Activated CD4-positive, alpha-beta T cell treated with anti-CD3 and anti-CD28 coated beads, Interleukin-2, amount 10 ng/mL, durations not matched to agents 24 days and 14 days (primary cell): ENCODE measurements around the gene CPVL. TPM values are rescaled to one million over a fixed set of nuclear protein-coding genes. Genes with fewer than 3 reads are reported as not detected.
A peak's percentile ranks its signal among the peaks of the same experiment; 100 is the strongest.

Experiments
- DNase-seq: peaks from one replicate; pipeline ENCODE4 v3.0.0; 2022
- H3K27ac Mint-ChIP-seq: one replicate; pipeline ENCODE4 v1.8.0; 2022; ENCODE audit warnings: mild to moderate bottlenecking, mixed read lengths
- H3K27me3 Mint-ChIP-seq: one replicate; pipeline ENCODE4 v1.8.0; 2022; ENCODE audit warnings: mixed read lengths
- H3K36me3 Mint-ChIP-seq: one replicate; pipeline ENCODE4 v1.8.0; 2022; ENCODE audit warnings: low read depth, mild to moderate bottlenecking, mixed read lengths
- H3K4me1 Mint-ChIP-seq: one replicate; pipeline ENCODE4 v1.8.0; 2021; ENCODE audit warnings: mixed read lengths
- H3K4me3 Mint-ChIP-seq: one replicate; pipeline ENCODE4 v1.8.0; 2022; ENCODE audit warnings: mild to moderate bottlenecking, moderate library complexity, mixed read lengths
- H3K9me3 Mint-ChIP-seq: one replicate; pipeline ENCODE4 v1.8.0; 2021; ENCODE audit warnings: mixed read lengths
- intact Hi-C: fragments of 100-400 bp; cut with micrococcal nuclease; formaldehyde crosslinking; loops from one replicate; pipeline ENCODE4 v1.15.1; 2023
- total RNA-seq: library from RNA; stranded (reverse); gene quantifications from 2 replicates; pipeline ENCODE4 v1.2.3, GENCODE V29; 2022

CPVL gene
- total RNA-seq, 1 donor from 2014 or later, result not detected

DNA sequence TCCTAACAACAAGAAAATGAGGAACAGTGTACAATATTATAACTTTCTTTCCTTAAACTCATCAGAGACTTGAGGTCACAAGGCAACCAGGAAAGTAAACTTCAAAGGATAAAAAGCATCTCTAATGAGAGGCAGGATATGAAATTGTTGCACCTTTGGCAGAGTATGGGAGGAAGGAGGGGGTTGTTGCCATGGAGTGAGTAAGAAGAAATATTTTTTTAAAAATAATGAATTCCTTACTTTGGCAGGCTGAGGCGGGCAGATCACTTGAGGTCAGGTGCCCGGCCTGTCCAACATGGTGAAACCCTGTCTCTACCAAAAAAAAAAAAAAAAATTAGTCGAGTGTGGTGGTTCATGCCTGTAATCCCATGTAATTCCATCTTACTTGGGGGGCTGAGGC, 27.1 kb upstream of the CPVL start:
- Mint-ChIP-seq H3K36me3 (no peaks in the 10 kb centered on the region), H3K4me1 (peaks cover 10% of the 10 kb centered on the region), H3K9me3 (no peaks in the 10 kb centered on the region), H3K27ac (no peak overlapping the region), H3K4me3 (no peak overlapping the region), H3K27me3 (peaks cover 11% of the 10 kb centered on the region)
- no peak for DNase-seq
- intact Hi-C loops, result no loop called here

DNA sequence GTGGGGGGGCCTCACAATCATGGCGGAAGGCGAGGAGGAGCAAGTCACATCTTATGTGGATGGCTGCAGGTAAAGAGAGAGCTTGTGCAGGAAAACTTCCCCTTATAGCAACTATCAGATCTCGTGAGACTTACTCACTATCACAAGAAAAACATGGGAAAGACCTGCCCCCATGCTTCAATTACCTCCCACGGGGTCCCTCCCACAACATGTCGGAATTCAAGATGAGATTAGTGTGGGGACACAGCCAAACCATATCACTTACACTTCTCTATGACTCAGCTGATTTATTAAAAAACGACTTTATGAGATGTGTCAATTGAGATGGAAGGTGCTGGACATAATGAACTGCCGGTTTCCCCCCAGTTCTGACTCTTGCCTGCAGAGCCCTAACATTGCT, 24.4 kb upstream of the CPVL start:
- Mint-ChIP-seq H3K9me3 (peaks cover 5% of the 10 kb centered on the region), H3K27ac (no peak overlapping the region), H3K36me3 (no peaks in the 10 kb centered on the region), H3K4me1 (no peaks in the 10 kb centered on the region), H3K4me3 (no peak overlapping the region), H3K27me3 (peaks cover 5% of the 10 kb centered on the region)
- DNase-seq, result no peak
- intact Hi-C loops, result no loop called here

- H3K9me3 Mint-ChIP-seq, result peaks cover 8% of the 10 kb centered on the region
- no peaks in the 10 kb centered on the region for H3K4me1 Mint-ChIP-seq
- intact Hi-C loops, result no loop called here
- H3K4me3 Mint-ChIP-seq, result no peak overlapping the region
- peak; percentile 5 for DNase-seq
- H3K27ac Mint-ChIP-seq, result no peak overlapping the region
- H3K27me3 Mint-ChIP-seq, result peaks cover 5% of the 10 kb centered on the region
- no peaks in the 10 kb centered on the region for H3K36me3 Mint-ChIP-seq
These were observed 21.4 kb upstream of the CPVL start for GRCh38 chr7:29167721-29168120.

DNA sequence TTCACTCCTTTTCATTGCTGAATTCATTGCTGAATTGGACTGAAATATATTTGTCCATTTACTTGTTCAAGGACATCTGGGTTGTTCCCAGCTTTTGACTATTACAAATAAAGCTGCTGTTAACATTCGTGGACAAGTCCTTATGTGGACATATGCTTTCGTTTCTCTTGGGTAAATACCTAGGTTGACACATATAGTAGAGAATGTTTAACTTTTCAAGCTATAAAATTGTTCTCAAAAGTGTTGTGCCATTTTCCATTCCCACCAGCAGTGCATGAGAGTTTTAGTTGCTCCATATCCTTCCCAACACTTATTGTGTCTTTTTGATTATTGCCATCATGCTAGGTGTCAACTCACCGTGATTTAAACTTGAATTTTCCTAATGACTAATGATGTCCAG, 17.5 kb upstream of the CPVL start:
- Mint-ChIP-seq H3K9me3 (peaks cover 8% of the 10 kb centered on the region), H3K27ac (no peak overlapping the region), H3K4me1 (no peaks in the 10 kb centered on the region), H3K27me3 (peaks cover 3% of the 10 kb centered on the region), H3K4me3 (no peak overlapping the region), H3K36me3 (no peaks in the 10 kb centered on the region)
- intact Hi-C loops, result no loop called here
- DNase-seq, result no peak

DNA sequence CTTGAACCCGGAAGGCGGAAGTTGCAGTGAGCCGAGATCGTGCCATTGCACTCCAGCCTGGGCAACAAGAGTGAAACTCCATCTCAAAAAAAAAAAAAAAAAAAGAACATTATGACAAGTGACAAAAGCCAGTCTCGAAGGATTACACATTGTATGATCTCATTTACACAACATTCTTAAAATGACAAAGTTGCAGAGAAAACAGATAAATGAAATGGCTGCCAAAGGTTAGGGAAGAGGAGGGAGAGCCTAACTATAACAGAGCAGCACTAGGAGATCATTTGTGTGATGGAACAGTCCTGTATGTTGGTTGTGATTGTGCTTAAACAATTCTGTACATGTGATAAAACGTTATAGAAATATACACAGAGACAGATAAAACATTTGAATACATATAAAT, 16.2 kb upstream of the CPVL start:
- Mint-ChIP-seq H3K36me3 (no peaks in the 10 kb centered on the region), H3K27ac (no peak overlapping the region), H3K27me3 (peaks cover 3% of the 10 kb centered on the region), H3K4me1 (no peaks in the 10 kb centered on the region), H3K9me3 (peaks cover 8% of the 10 kb centered on the region), H3K4me3 (no peak overlapping the region)
- intact Hi-C loops, result no loop called here
- DNase-seq, result no peak

- intact Hi-C loops, result no loop called here
- Mint-ChIP-seq H3K9me3 (peaks cover 7% of the 10 kb centered on the region), H3K27me3 (peaks cover under 1% of the 10 kb centered on the region), H3K4me3 (no peak overlapping the region), H3K36me3 (no peaks in the 10 kb centered on the region), H3K27ac (no peak overlapping the region), H3K4me1 (peaks cover 5% of the 10 kb centered on the region)
- DNase-seq, result no peak
These were observed 14.9 kb upstream of the CPVL start for GRCh38 chr7:29161231-29161630.

GRCh38 chr7:29160080-29160479, 13.7 kb upstream of the CPVL start:
- Mint-ChIP-seq H3K4me1 (peaks cover 5% of the 10 kb centered on the region), H3K4me3 (no peak overlapping the region)
- intact Hi-C loops, result no loop called here

DNA sequence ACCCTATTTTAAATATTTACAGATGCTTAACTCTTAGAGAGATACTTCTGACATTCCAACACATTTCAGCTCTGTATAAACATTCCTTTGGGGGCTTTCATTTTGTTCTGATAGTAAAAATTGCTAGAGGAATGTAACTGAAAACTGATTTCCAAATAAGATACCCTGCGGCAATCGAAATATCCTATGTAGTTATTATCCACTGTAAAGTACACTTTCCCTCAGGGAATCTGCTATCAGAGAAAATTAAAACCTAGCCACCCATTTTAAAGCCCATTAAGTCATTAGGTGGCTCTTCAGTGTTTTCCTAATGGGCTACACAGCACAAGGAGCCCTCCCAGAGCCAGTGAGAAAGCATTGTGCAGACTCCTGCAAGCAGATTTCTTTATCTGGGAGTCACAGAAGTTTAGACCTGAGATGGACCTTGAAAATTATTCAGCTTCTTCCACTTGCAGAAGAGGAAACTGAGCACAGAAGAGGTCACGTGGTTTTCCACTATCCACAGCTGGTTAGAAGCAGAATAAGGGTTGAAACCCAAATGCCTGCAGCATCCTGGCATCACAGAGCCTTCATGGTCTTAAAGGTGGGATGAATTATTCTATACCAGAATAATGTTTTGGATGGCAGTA, 12.6 kb upstream of the CPVL start:
- H3K4me1 Mint-ChIP-seq, result peaks cover 5% of the 10 kb centered on the region
- no peaks in the 10 kb centered on the region for H3K36me3 Mint-ChIP-seq
- intact Hi-C loops, result no loop called here
- no peaks in the 10 kb centered on the region for H3K9me3 Mint-ChIP-seq
- no peak overlapping the region for H3K4me3 Mint-ChIP-seq
- H3K27me3 Mint-ChIP-seq, result no peaks in the 10 kb centered on the region
- H3K27ac Mint-ChIP-seq, result no peak overlapping the region
- no peak for DNase-seq

More at GRCh38 chr7:29160080-29160479, 13.7 kb upstream of the CPVL start:
- Mint-ChIP-seq H3K9me3 (no peaks in the 10 kb centered on the region), H3K27me3 (no peaks in the 10 kb centered on the region), H3K27ac (no peak overlapping the region), H3K36me3 (no peaks in the 10 kb centered on the region)
- no peak for DNase-seq

- H3K4me1 Mint-ChIP-seq, result peaks cover 5% of the 10 kb centered on the region
- no peaks in the 10 kb centered on the region for H3K27me3 Mint-ChIP-seq
- no peaks in the 10 kb centered on the region for H3K9me3 Mint-ChIP-seq
- no peak for DNase-seq
- no peak overlapping the region for H3K4me3 Mint-ChIP-seq
- H3K27ac Mint-ChIP-seq, result no peak overlapping the region
- intact Hi-C loops, result no loop called here
- H3K36me3 Mint-ChIP-seq, result no peaks in the 10 kb centered on the region
These were observed 10.6 kb upstream of the CPVL start for GRCh38 chr7:29156907-29157452.

- no peak for DNase-seq
- intact Hi-C loops, result no loop called here
- Mint-ChIP-seq H3K27me3 (peaks cover 1% of the 10 kb centered on the region), H3K4me1 (peaks cover 5% of the 10 kb centered on the region), H3K9me3 (no peaks in the 10 kb centered on the region), H3K27ac (no peak overlapping the region), H3K4me3 (no peak overlapping the region), H3K36me3 (no peaks in the 10 kb centered on the region)
These were observed 7.7 kb upstream of the CPVL start for GRCh38 chr7:29154076-29154475.

GRCh38 chr7:29150856-29151255, 4.5 kb upstream of the CPVL start:
- Mint-ChIP-seq H3K27me3 (peaks cover 23% of the 10 kb centered on the region), H3K36me3 (no peaks in the 10 kb centered on the region), H3K27ac (no peak overlapping the region), H3K9me3 (no peaks in the 10 kb centered on the region), H3K4me1 (no peaks in the 10 kb centered on the region), H3K4me3 (no peak overlapping the region)
- DNase-seq, result no peak
- intact Hi-C loops, result no loop called here

DNA sequence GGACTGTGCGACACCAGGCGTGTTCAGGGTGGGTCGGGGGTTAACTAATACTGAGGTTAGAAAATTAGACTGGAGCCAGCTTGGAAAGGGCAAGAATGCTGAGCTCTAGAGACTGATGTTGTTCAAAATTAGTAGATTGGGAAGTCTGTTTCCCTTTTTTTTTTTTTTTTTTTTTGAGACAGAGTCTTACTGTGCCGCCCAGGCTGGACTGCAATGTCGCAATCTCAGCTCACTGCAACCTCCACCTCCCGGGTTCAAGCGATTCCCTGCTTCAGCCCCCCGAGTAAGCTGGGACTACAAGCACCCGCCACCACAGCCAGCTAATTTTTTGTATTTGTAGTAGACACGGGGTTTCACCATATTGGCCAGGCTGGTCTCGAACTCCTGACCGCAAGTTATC, 2.7 kb upstream of the CPVL start:
- Mint-ChIP-seq H3K4me1 (no peaks in the 10 kb centered on the region), H3K9me3 (no peaks in the 10 kb centered on the region), H3K27ac (no peak overlapping the region), H3K27me3 (peaks cover 29% of the 10 kb centered on the region), H3K4me3 (no peak overlapping the region), H3K36me3 (no peaks in the 10 kb centered on the region)
- intact Hi-C loops, result no loop called here
- no peak for DNase-seq

DNA sequence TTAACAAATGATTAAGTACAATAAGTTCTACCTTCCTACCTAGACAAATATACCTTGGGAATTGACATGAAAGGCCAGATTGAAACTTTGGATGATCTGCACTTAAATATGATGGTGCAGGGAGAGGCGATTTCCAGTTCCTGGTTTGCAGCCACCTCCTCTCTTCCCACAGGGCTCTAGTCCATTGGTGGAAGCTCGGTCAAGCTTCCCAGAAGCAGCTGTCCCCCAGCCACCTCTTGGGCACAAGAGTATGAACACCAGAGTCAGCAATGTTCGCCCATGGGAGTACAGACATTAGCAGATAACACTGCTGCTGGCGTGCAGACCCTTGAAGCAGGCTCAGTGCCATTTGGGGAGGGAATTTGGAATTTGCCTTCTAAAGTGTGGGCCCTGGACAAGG, 1.5 kb upstream of the CPVL start:
- DNase-seq, result no peak
- no peaks in the 10 kb centered on the region for H3K4me1 Mint-ChIP-seq
- no peak overlapping the region for H3K4me3 Mint-ChIP-seq
- no peaks in the 10 kb centered on the region for H3K36me3 Mint-ChIP-seq
- H3K9me3 Mint-ChIP-seq, result no peaks in the 10 kb centered on the region
- H3K27ac Mint-ChIP-seq, result no peak overlapping the region
- H3K27me3 Mint-ChIP-seq, result peaks cover 32% of the 10 kb centered on the region
- intact Hi-C loops, result no loop called here

GRCh38 chr7:29146888-29147609, 712 bp upstream of the CPVL start:
- intact Hi-C loops, result no loop called here
- Mint-ChIP-seq H3K4me1 (no peaks in the 10 kb centered on the region), H3K4me3 (no peak overlapping the region), H3K36me3 (no peaks in the 10 kb centered on the region), H3K27me3 (peaks cover 34% of the 10 kb centered on the region), H3K27ac (no peak overlapping the region), H3K9me3 (no peaks in the 10 kb centered on the region)
- no peak for DNase-seq
